Activated CD4-positive, CD25-positive, alpha-beta regulatory T cell treated with anti-CD3 and anti-CD28 coated beads, Interleukin-2, amount 50 U/mL, for 72 hours (primary cell): Measurements from ENCODE around the gene TAF7.
A peak's percentile ranks its signal among the peaks of the same experiment; 100 is the strongest.
"Not testable (repeated sequence)": the region's sequence is repeated elsewhere in the genome, so short reads cannot be mapped to it uniquely, and the experiment has no call there.

Source experiments
- DNase-seq: peaks from one replicate; pipeline ENCODE4 v3.0.0; 2021

TAF7 gene

DNA sequence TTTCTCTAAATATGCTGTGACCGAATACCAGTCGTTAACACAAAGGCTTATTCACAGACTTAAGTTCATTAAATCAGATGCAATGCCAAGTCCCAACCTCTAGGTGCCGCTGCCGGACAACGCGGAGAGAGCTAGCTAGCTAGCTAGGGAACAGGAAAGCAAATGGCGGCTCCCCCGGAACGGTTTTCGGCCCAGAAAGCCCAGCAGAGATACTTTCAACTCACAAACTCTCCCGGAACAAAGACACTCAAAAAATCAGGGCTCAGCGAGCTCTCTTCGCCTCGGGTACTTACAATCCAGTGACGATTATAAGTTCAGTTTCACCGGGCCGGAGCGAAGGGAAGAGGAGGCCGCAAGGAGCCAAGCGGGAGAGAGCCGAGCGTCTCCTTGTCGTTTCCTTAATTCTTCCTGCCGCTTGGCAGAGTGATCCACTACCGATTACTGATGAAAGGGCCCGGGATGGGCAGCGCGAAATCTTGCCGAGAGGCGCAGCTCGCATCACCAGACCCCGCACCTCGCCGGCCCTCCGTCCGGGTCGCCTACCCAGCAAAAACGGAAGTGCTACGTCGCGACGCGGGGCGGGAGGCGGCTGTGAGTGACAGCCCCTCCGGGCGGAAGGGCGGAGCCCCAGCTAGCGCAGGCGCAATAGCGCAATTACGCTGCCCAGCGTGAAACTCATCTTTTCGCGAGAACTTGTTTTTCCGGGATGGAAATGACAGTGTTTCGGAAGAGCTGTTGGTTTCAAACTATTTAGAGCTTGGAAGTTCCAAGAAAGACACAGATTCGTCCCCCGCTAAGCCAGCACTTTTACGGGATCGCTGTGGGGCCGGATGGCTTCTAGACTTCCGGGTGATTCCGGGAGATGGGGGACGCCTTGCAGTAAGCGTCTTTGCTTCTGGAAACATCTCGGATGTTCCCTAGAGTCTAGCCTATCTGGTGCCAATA is at the start of gene TAF7:
Gene TAF7 (minus strand): TSS at position 560 of the 945 bp plus-strand sequence. CDS start 740 bp downstream, outside the sequence.
- peak; percentile 93 for DNase-seq

DNA sequence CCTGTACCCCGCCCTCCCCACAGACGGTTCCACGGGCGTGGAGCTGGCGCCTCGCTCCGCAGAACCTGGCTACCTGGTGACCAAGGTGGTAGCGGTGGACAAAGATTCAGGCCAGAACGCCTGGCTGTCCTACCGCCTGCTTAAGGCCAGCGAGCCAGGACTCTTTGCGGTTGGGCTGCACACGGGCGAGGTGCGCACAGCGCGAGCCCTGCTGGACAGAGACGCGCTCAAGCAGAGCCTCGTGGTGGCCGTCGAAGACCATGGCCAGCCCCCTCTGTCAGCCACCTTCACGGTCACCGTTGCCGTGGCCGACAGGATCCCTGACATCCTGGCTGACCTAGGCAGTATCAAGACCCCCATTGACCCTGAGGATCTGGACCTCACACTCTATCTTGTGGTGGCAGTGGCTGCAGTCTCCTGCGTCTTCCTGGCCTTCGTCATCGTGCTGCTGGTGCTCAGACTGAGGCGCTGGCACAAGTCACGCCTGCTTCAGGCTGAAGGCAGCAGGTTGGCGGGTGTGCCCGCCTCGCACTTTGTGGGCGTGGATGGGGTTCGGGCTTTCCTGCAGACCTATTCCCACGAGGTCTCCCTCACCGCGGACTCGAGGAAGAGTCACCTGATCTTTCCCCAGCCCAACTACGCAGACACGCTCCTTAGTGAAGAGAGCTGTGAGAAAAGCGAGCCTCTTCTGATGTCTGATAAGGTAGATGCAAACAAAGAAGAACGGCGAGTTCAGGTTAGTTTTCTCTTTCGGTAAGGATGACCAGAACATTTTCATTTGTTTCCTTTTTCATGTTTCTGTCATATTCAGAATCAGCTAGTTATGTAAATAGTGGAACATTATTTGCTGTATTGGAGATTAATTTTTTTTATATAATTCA is 45.7 kb upstream of the TAF7 start:
- no peak for DNase-seq

DNA sequence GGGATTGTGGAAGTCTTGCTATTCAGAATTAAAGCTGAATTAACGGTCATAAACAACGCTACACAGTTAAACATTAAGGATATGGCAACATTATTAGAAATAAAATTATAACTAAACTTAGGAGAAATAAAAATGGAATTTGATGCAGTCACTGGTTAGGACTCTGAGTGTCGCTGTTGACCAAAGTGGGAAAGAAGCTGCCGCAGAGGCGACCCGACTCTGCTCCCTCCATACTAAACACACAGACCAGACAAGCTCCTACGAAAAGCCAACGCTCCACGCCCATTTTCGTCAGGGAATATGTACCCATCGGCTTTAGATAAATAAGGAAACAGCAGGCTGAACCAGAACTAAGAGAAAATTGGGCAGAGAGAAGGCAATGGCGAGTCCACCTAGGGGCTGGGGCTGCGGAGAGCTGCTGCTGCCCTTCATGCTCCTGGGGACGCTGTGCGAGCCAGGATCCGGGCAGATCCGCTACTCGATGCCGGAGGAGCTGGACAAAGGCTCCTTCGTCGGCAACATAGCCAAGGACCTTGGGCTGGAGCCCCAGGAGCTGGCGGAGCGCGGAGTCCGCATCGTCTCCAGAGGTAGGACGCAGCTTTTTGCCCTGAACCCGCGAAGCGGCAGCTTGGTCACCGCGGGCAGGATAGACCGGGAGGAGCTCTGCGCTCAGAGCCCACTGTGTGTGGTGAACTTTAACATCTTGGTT is 43.5 kb upstream of the TAF7 start, which contains the start of gene PCDHGA5:
Gene PCDHGA5 (plus strand): TSS at position 211 of the 709 bp plus-strand sequence. CDS start 169 bp downstream, at position 380.
- no peak for DNase-seq

- DNase-seq = no peak
These were observed 42.1 kb upstream of the TAF7 start for GRCh38 chr5:141362719-141363118.

DNA sequence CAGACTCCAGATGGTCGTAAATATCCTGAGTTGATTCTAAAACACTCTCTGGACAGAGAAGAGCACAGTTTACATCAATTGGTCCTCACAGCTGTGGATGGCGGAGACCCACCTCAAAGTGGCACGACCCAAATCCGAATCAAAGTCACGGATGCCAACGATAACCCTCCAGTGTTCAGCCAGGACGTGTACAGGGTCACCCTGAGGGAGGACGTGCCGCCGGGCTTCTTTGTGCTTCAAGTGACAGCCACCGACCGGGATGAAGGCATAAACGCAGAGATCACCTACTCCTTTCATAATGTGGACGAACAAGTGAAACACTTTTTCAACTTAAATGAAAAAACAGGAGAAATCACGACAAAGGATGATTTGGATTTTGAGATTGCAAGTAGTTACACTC is 40.1 kb upstream of the TAF7 start:
- DNase-seq = no peak

- DNase-seq = no peak
These were observed 39.3 kb upstream of the TAF7 start, which contains the start of gene PCDHGB2 for GRCh38 chr5:141359790-141360426. Gene PCDHGB2, plus strand, starts transcription at chr5:141359994. Its CDS starts 142 bp downstream, at chr5:141360136.

DNA sequence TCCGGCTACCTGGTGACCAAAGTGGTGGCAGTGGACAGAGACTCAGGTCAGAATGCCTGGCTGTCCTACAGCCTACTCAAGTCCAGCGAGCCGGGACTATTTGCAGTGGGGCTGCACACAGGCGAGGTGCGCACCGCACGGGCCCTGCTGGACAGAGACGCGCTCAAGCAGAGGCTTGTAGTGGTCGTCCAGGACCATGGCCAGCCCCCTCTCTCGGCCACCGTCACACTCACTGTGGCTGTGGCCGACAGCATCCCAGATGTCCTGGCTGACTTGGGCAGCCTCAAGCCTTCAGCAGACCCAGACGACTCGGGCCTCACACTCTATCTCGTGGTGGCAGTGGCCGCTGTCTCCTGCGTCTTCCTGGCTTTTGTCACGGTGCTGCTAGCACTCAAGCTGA is 36.4 kb upstream of the TAF7 start:
- DNase-seq = no peak

GRCh38 chr5:141356133-141356532 is 35.5 kb upstream of the TAF7 start:
- DNase-seq = no peak

DNA sequence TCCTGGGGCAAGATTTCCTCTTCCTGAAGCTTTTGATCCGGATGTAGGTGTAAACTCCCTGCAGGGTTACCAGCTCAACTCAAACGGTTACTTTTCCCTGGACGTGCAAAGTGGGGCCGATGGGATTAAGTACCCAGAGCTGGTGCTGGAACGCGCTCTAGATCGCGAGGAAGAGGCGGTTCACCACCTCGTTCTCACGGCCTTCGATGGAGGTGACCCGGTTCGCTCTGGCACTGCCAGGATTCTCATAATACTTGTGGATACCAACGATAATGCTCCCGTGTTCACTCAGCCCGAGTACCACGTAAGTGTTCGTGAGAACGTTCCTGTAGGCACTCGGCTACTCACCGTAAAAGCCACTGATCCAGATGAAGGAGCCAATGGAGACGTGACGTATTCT is 35.1 kb upstream of the TAF7 start:
- DNase-seq = no peak

DNA sequence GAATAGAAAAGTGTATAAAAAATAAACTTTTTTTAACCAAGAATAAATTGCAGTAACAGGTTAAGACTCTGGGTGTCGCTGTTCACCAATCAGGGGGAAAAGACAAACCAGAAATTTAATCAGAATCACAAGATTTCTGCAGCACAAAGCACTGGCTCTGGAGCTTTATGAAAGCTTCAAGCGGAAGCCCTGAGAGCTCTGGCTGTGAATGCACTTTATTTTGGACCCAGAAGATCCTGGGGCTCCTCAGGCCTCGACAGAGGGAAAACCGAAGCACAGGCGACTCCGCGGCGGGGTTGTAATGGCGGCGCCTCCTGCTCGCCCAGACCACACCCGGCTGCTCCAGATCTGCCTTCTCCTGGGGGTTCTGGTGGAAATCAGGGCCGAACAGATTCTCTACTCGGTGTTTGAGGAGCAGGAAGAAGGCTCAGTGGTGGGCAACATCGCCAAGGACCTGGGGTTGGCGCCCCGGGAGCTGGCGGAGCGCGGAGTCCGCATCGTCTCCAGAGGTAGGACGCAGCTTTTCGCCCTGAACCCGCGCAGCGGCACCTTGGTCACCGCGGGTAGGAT is 34.4 kb upstream of the TAF7 start, which contains the start of gene PCDHGA4:
Gene PCDHGA4 (plus strand): TSS at position 122 of the 570 bp plus-strand sequence. CDS start 87 bp downstream, at position 209.
- DNase-seq = no peak

GRCh38 chr5:141351591-141351990 is 31.0 kb upstream of the TAF7 start:
- DNase-seq = no peak

- no peak for DNase-seq
These were observed 29.5 kb upstream of the TAF7 start, which contains the start of gene PCDHGB1 for GRCh38 chr5:141349917-141350619. Gene PCDHGB1, plus strand, starts transcription at chr5:141350099. Its CDS starts 162 bp downstream, at chr5:141350261.

DNA sequence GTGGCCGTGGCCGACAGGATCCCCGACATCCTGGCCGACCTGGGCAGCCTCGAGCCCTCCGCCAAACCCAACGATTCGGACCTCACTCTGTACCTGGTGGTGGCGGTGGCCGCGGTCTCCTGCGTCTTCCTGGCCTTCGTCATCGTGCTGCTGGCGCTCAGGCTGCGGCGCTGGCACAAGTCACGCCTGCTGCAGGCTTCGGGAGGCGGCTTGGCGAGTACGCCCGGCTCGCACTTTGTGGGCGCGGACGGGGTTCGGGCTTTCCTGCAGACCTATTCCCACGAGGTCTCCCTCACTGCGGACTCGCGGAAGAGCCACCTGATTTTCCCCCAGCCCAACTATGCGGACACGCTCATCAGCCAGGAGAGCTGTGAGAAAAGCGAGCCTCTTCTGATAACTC is 25.4 kb upstream of the TAF7 start:
- DNase-seq = not testable (repeated sequence)

- no peak for DNase-seq
These were observed 24.7 kb upstream of the TAF7 start for GRCh38 chr5:141345327-141345726.

DNA sequence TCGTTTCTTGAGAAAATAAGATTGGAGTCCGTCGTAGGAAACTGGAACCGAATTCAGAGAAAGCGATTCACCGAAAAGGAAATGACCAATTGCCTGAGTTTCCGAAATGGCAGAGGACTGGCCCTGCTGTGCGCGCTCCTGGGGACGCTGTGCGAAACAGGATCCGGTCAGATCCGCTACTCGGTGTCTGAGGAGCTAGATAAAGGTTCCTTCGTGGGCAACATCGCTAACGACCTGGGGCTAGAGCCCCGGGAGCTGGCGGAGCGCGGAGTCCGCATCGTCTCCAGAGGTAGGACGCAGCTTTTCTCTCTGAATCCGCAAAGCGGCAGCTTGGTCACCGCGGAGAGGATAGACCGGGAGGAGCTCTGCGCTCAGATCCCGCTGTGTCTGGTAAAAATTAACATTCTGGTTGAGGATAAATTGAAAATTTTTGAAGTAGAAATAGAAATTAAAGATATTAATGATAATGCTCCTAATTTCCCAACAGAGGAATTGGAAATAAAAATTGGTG is 23.4 kb upstream of the TAF7 start:
- DNase-seq = no peak

DNA sequence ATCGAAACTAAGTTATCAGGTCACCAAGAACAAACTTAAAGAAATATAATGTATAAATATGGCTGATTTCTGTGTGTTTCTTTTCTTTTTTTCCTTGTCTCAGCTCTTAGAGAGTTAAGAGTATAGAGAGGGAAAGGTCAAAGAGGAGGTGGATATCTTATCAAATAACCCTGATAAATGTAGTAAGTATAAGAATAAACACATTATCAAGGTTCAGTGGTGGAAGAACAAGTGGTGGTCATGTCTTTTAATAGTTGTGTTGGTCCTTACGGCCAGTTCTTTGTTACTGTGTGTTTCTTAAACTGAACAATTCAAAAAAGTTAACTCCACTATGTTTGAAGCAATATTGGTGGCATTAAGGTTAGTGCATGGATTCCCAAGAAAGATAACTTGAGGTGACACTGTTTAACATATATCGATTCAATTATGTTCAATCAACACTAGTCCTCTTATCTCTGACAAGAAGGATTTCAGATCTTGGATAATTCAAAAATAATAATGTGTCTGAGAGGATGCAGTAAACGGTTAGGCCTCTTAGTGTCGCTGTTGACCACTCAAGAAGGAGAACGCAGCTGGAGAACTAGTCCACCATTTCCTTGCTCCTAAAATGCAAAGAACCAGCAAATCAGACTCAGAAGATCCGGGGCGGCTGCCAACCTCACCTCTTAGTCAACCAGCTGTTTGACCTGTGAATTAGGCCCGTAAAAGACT is 22.8 kb upstream of the TAF7 start, which contains the start of gene PCDHGA3:
Gene PCDHGA3 (plus strand): TSS at position 588 of the 711 bp plus-strand sequence. CDS start 205 bp downstream, outside the sequence.
- DNase-seq = no peak

DNA sequence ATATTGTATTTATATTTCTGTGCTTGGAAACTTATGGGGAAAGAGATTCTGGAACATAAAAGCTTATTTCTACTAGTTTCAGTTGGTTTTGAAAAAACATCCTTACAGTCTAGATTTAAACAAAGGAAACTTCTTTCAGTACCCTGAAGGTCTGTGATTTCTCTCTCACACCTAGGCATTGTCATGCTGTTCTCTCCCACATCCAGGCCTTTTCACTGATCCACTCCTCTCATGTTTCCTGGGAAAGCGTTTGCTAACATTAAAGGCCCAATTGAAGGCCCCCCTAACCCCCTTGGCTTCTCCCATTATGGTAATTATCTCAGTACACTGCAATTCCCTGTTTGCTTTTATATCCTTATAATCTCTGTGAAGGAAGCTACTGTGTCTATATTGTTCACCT is 22.2 kb upstream of the TAF7 start:
- DNase-seq = no peak

- DNase-seq = not testable (repeated sequence)
These were observed 20.3 kb upstream of the TAF7 start for GRCh38 chr5:141340781-141341354.
